ENCODE measurements around the gene ATXN7. TPM values are rescaled to one million over a fixed set of nuclear protein-coding genes. Genes with fewer than 3 reads are reported as not detected.

ATXN7 gene
- total and polyA plus RNA-seq, 7 donors, result 2.4 to 27.2 (median 16.2) TPM

DNA sequence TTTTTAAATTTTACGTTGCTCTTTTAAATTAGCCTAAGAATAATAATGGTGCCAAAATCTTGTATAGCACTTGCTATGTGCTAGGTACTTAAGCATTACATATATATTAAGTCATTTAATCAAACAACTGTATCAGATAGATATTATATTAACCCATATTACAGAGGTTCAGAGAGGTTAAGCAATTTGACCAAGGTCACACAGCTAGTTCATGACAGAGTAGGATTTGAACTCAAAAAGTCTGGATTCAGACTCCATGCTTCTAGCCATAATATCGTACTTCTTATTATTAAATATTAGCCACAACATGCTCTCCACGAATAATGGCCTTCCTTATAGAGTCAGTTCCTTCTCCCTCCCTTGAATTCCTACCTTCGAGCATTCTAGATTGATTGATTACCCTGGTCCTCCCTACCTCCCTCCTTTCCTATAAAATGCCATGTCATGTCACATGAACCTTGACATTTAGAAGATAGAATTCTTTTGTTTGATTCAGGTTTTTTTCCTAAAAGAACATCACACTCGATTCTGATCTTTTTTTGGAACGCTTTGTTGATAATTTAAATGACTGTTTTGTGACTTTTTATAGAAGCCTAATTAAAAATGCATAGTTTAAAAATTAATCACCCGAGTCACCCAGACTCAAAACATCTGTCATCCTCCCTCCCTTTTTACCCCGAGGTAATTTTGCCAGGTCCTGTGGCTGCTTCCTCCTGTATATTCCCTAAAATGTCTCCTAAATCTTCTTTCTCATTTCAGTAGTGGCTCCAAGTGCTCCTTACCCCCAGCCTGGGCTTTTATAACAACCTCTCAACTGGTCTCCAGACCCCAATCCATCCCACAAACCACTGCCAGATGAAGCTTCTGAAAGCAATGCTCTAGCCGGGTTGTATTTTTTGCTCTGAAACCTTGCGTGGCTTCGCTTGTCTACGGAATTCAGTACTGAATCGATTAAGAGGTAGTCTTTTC lies 168.2 kb downstream of the ATXN7 start:
- H3K4me1 ChIP-seq, result no peaks in the 10 kb centered on the region
- 51 to 61% (median 52%) methylated on average over 13 of the region's 13 CpGs for WGBS, 3 donors
- no peak overlapping the region for H3K27ac ChIP-seq
- ATAC-seq (no peak), DNase-seq (no peak)
- H3K4me3 ChIP-seq, result no peak overlapping the region
- intact Hi-C loops (cut with DNase I), result loop anchor here (2.0 to 5.0 kb wide), 3 partner anchors 190 to 453 kb away; no protein-coding TSS in a partner anchor
- TF ChIP-seq, protein P1, sequence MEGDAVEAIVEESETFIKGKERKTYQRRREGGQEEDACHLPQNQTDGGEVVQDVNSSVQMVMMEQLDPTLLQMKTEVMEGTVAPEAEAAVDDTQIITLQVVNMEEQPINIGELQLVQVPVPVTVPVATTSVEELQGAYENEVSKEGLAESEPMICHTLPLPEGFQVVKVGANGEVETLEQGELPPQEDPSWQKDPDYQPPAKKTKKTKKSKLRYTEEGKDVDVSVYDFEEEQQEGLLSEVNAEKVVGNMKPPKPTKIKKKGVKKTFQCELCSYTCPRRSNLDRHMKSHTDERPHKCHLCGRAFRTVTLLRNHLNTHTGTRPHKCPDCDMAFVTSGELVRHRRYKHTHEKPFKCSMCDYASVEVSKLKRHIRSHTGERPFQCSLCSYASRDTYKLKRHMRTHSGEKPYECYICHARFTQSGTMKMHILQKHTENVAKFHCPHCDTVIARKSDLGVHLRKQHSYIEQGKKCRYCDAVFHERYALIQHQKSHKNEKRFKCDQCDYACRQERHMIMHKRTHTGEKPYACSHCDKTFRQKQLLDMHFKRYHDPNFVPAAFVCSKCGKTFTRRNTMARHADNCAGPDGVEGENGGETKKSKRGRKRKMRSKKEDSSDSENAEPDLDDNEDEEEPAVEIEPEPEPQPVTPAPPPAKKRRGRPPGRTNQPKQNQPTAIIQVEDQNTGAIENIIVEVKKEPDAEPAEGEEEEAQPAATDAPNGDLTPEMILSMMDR (IDR thresholded peaks at IDR 0.05), result no peak
- H3K27me3 ChIP-seq (ENCODE audit: insufficient read depth in 3 of 3, low read length in 2 of 3), result peaks cover 0 to 1% (median 0%) of the 10 kb centered on the region in 3 donors
- H3K9me3 ChIP-seq, result no peaks in the 10 kb centered on the region
- no peaks in the 10 kb centered on the region for H3K36me3 ChIP-seq (ENCODE audit: insufficient read depth in 1 of 2, low read depth in 1 of 2)

DNA sequence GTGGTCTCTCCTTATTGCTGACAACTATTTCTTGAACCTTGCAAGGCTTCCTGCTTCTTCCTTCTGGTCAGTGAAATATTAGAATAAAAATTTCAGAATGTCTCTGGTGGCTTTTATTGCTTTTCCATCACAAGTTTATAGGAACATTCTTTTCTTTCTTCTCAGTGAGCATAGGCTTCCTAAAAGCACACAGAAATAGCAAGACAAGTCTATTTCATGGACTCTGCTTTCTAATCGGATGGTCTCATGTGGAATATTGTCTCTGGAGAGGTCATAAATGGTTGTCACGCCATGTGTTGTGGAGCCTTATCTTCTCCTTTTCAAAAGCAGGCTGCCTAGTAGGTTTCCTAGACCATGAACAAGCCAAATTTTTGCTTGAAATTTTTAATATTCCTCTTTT lies 169.4 kb downstream of the ATXN7 start:
- H3K27ac ChIP-seq, result no peak overlapping the region
- no peaks in the 10 kb centered on the region for H3K9me3 ChIP-seq
- peaks cover 0 to 1% (median 0%) of the 10 kb centered on the region in 3 donors for H3K27me3 ChIP-seq (ENCODE audit: insufficient read depth in 3 of 3, low read length in 2 of 3)
- ATAC-seq, result no peak
- H3K4me1 ChIP-seq, result no peaks in the 10 kb centered on the region
- intact Hi-C loops (cut with DNase I), result loop anchor here (2.0 to 5.0 kb wide), 2 partner anchors 189 to 452 kb away; no protein-coding TSS in a partner anchor
- no peak for DNase-seq
- WGBS, 3 donors, result 58 to 63% (median 58%) methylated on average over 2 of the region's 2 CpGs
- TF ChIP-seq, protein P1 (IDR thresholded peaks at IDR 0.05), result no peak
- no peaks in the 10 kb centered on the region for H3K36me3 ChIP-seq (ENCODE audit: insufficient read depth in 1 of 2, low read depth in 1 of 2)
- no peak overlapping the region for H3K4me3 ChIP-seq

DNA sequence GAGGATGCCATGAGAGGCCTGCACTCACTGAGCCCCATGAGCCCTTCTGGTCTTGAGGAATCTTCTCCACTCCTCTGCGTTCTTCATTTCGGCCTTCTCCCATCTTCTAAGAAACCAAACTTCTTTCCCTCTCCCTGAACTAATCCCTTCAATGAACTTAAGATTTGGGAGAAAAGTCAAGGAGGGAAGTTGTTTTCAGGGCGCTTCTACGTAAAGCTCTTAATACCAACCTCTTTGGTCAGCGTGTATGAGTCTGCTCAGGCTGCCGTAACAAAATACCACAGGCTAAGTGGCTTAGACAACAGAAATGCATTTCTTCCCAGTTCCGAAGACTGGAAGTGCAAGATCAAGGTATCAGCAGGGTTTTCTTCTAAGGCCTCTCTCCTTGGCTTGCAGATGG lies 173.4 kb downstream of the ATXN7 start:
- Histone ChIP-seq H3K4me1 (no peaks in the 10 kb centered on the region), H3K36me3 (ENCODE audit: insufficient read depth in 1 of 2, low read depth in 1 of 2) (no peaks in the 10 kb centered on the region), H3K4me3 (no peak overlapping the region), H3K9me3 (no peaks in the 10 kb centered on the region), H3K27me3 (ENCODE audit: insufficient read depth in 3 of 3, low read length in 2 of 3) (peaks cover 0 to 6% (median 1%) of the 10 kb centered on the region in 3 donors), H3K27ac (no peak overlapping the region)
- TF ChIP-seq, protein P1 (IDR thresholded peaks at IDR 0.05), result no peak
- ATAC-seq (no peak), DNase-seq (no peak)
- intact Hi-C loops (cut with DNase I), result no loop called here
- 98 to 100% (median 98%) methylated on average over 7 of the region's 7 CpGs for WGBS, 3 donors

DNA sequence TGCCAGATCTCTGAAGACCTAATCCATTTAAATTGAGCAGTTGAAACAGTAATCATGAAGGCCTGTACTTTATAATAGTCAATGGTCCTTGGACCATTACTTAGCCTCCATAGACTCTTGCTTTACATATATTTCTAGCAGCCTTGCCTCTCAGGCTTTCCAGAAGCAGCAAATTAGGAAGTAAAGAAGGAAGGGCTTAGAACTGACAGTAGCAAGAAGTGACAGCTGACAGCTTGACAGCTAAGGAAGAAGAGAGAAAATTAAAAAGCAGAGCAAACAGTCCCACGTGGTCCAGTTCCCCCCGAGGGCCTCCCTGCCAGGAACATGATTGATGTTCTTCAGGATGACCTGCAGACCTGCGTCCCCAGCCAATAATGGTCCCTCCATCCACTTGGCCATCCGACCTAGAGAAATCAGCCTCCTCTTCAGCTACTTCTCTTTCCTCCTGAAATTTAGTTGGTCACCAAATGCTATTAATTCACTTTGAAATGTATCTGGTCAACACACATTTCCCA lies 174.6 kb downstream of the ATXN7 start:
- TF ChIP-seq, protein P1 (IDR thresholded peaks at IDR 0.05), result no peak
- ATAC-seq (no peak), DNase-seq (no peak)
- intact Hi-C loops (cut with DNase I), result no loop called here
- H3K4me1 ChIP-seq, result no peaks in the 10 kb centered on the region
- 53 to 55% (median 54%) methylated on average over 4 of the region's 4 CpGs for WGBS, 3 donors
- H3K36me3 ChIP-seq (ENCODE audit: insufficient read depth in 1 of 2, low read depth in 1 of 2), result no peaks in the 10 kb centered on the region
- no peak overlapping the region for H3K27ac ChIP-seq
- H3K4me3 ChIP-seq, result no peak overlapping the region
- H3K9me3 ChIP-seq, result no peaks in the 10 kb centered on the region
- peaks cover 0 to 12% (median 1%) of the 10 kb centered on the region in 3 donors for H3K27me3 ChIP-seq (ENCODE audit: insufficient read depth in 3 of 3, low read length in 2 of 3)

Data from psoas muscle (tissue), 8 donors.